Measurements from ENCODE around the gene NGB.

GRCh38 chr14:77275601-77276017 lies 4.6 kb upstream of the NGB start:
- TF ChIP-seq CTCF (IDR thresholded peaks at IDR 0.05; ENCODE audit: poor library complexity) (no peak), EZH2 (IDR thresholded peaks at IDR 0.05; ENCODE audit: borderline replicate concordance) (no peak)
